ENCODE data around the gene EID3. TPM values are rescaled to one million over a fixed set of nuclear protein-coding genes. Genes with fewer than 3 reads are reported as not detected.

Gene EID3
- total RNA-seq, 1 experiment from 2014 or later: 3.2 TPM

GRCh38 chr12:104340925-104341611 is 37.5 kb downstream of the EID3 start:
- H3K27ac Mint-ChIP-seq (ENCODE audit: unreplicated experiment): no peak overlapping the region
- Histone ChIP-seq H3K4me1 (no peaks in the 10 kb centered on the region), H3K27me3 (replicated peaks; ENCODE audit: control insufficient read depth, insufficient read depth, low read length) (no peaks in the 10 kb centered on the region), H3K4me3 (ENCODE audit: low read depth, low read length) (no peak overlapping the region), H3K36me3 (ENCODE audit: control insufficient read depth, insufficient read depth, low read length) (peaks cover 5% of the 10 kb centered on the region), H3K9me3 (no peaks in the 10 kb centered on the region)
- peaks cover 74% of the 10 kb centered on the region for H3K36me3 Mint-ChIP-seq (ENCODE audit: insufficient read depth, unreplicated experiment)
- TF ChIP-seq CTCF (IDR thresholded peaks at IDR 0.05; ENCODE audit: insufficient read depth in 1 of 2, low read depth in 1 of 2, low read length in 1 of 2, severe bottlenecking in 1 of 2, unreplicated experiment in 1 of 2): no peak
- no peaks in the 10 kb centered on the region for H3K9me3 Mint-ChIP-seq (ENCODE audit: unreplicated experiment)
- no TSS peak for BruUV-seq (replicated peaks)
- no peak overlapping the region for H3K4me3 Mint-ChIP-seq (ENCODE audit: unreplicated experiment)
- intact Hi-C loops (cut with micrococcal nuclease; ENCODE audit: unreplicated experiment): no loop called here
- POLR2A ChIA-PET: no interaction called here
- CTCF ChIA-PET: no interaction called here
- no peaks in the 10 kb centered on the region for H3K4me1 Mint-ChIP-seq (ENCODE audit: low read depth, unreplicated experiment)
- no peak for DNase-seq
- H3K27me3 Mint-ChIP-seq (ENCODE audit: insufficient read depth, unreplicated experiment): no peaks in the 10 kb centered on the region

GRCh38 chr12:104342147-104342546 is 38.6 kb downstream of the EID3 start:
- intact Hi-C loops (cut with micrococcal nuclease; ENCODE audit: unreplicated experiment): no loop called here
- H3K36me3 Mint-ChIP-seq (ENCODE audit: insufficient read depth, unreplicated experiment): peaks cover 75% of the 10 kb centered on the region
- BruUV-seq (replicated peaks): no TSS peak
- ChIA-PET CTCF (no interaction called here), POLR2A (no interaction called here)
- H3K36me3 ChIP-seq (ENCODE audit: control insufficient read depth, insufficient read depth, low read length): peaks cover 5% of the 10 kb centered on the region
- no peaks in the 10 kb centered on the region for H3K27me3 Mint-ChIP-seq (ENCODE audit: insufficient read depth, unreplicated experiment)
- no peak overlapping the region for H3K4me3 ChIP-seq (ENCODE audit: low read depth, low read length)
- H3K4me3 Mint-ChIP-seq (ENCODE audit: unreplicated experiment): no peak overlapping the region
- no peaks in the 10 kb centered on the region for H3K9me3 ChIP-seq
- TF ChIP-seq CTCF (IDR thresholded peaks at IDR 0.05; ENCODE audit: insufficient read depth in 1 of 2, low read depth in 1 of 2, low read length in 1 of 2, severe bottlenecking in 1 of 2, unreplicated experiment in 1 of 2): no peak
- no peaks in the 10 kb centered on the region for H3K27me3 ChIP-seq (replicated peaks; ENCODE audit: control insufficient read depth, insufficient read depth, low read length)
- H3K4me1 Mint-ChIP-seq (ENCODE audit: low read depth, unreplicated experiment): no peaks in the 10 kb centered on the region
- H3K4me1 ChIP-seq: no peaks in the 10 kb centered on the region
- no peak overlapping the region for H3K27ac Mint-ChIP-seq (ENCODE audit: unreplicated experiment)
- no peak for DNase-seq
- H3K9me3 Mint-ChIP-seq (ENCODE audit: unreplicated experiment): no peaks in the 10 kb centered on the region

- Mint-ChIP-seq H3K4me1 (ENCODE audit: low read depth, unreplicated experiment) (no peaks in the 10 kb centered on the region), H3K36me3 (ENCODE audit: insufficient read depth, unreplicated experiment) (peaks cover 78% of the 10 kb centered on the region), H3K27me3 (ENCODE audit: insufficient read depth, unreplicated experiment) (no peaks in the 10 kb centered on the region), H3K9me3 (ENCODE audit: unreplicated experiment) (no peaks in the 10 kb centered on the region), H3K27ac (ENCODE audit: unreplicated experiment) (no peak overlapping the region), H3K4me3 (ENCODE audit: unreplicated experiment) (no peak overlapping the region)
- Histone ChIP-seq H3K36me3 (ENCODE audit: control insufficient read depth, insufficient read depth, low read length) (peaks cover 5% of the 10 kb centered on the region), H3K27me3 (replicated peaks; ENCODE audit: control insufficient read depth, insufficient read depth, low read length) (no peaks in the 10 kb centered on the region), H3K9me3 (no peaks in the 10 kb centered on the region), H3K4me1 (no peaks in the 10 kb centered on the region), H3K4me3 (ENCODE audit: low read depth, low read length) (no peak overlapping the region)
- POLR2A ChIA-PET: no interaction called here
- CTCF ChIA-PET: no interaction called here
- no TSS peak for BruUV-seq (replicated peaks)
- no peak for DNase-seq
- TF ChIP-seq CTCF (IDR thresholded peaks at IDR 0.05; ENCODE audit: insufficient read depth in 1 of 2, low read depth in 1 of 2, low read length in 1 of 2, severe bottlenecking in 1 of 2, unreplicated experiment in 1 of 2): no peak
- intact Hi-C loops (cut with micrococcal nuclease; ENCODE audit: unreplicated experiment): no loop called here
Measured at GRCh38 chr12:104342635-104343249, 39.2 kb downstream of the EID3 start.

Data from Caco-2 (cell line).